ENCODE measurements around the gene DYRK2.
"Not testable (repeated sequence)": the region's sequence is repeated elsewhere in the genome, so short reads cannot be mapped to it uniquely, and the experiment has no call there.

Gene DYRK2

DNA sequence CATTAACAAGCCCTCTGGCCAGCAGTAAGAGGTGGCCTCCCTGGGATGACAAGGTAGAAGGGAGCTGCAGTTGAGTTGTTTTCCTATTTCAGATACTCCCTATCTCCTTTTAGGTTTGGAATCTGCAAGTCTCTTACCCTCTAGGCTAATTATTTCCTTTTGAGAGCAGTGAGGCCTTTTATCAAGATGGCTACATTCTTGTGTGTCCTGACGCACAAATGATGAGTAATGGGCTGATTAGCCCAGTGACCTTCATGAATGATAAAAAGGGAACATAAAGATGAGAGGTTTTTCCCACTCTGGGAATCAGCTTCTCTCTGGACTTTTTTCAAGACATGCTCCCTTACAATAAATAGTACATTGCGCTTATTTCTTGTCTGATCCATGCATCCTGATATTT is 22.9 kb downstream of the DYRK2 start:
- no peak for DNase-seq (ENCODE audit: low spot score)

DNA sequence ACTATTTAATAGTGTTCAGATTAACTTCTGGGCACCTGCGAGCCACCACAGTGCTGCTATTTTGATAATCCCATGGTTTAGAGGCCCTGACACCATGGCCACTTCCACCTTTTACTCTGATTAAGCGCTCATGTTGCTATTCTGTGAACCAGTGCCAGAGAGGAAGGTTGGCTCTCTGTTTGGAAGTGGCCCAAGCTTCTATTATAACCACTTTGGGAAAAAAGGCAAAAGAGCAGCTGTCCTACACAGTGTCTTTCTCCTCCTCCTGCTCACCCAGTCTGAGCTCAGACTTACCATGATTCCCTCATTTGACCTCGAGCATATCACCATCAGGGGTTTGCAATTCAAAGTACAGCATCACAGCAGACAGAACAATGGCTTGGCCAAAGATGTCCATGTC is 23.3 kb downstream of the DYRK2 start:
- DNase-seq (ENCODE audit: low spot score): no peak

DNA sequence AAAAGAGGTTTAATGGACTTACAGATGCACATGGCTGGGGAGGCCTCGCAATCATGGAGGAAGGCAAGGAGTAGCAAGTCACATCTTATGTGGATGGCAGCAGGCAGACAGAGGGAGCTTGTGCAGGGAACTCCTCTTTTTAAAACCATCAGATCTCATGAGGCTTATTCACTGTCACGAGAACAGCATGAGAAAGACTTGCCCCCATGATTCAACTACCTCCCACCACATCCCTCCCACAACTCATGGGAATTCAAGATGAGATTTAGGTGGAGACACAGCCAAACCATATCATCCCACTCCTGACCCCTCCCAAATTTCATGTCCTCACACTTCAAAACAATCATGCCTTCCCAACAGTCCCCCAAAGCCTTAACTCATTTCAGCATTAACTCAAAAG is 24.0 kb downstream of the DYRK2 start:
- DNase-seq (ENCODE audit: low spot score): not testable (repeated sequence)

DNA sequence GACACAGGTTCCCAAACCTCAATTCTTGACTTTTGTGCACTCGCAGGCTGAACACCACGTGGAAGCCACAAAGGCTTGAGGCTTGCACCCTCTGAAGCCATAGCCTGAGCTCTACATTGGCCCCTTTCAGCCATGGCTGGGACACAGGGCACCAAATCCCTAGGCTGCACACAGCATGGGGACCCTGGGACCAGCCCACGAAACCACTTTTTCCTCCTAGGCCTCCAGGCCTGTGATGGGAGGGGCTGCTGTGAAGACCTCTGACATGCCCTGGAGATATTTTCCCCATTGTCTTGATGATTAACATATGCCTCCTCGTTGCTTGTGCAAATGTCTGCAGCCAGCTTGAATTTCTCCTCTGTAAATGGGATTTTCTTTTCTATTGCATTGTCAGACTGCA is 25.0 kb downstream of the DYRK2 start:
- not testable (repeated sequence) for DNase-seq (ENCODE audit: low spot score)

DNA sequence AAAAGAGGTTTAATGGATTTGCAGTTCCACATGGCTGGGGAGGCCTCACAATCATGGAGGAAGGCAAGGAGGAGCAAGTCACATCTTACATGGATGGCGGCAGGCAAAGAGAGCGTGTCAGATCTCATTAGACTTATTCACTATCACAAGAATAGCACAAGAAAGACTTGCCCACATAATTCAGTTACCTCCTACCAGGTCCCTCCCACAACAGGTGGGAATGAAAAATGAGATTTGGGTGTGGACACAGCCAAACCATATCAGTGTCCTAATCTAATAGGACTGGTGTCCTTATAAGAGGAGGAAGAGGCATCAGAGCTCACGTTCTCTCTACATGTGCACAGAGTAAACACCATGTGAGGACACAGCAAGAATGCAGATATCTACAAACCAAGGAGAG is 25.9 kb downstream of the DYRK2 start:
- no peak for DNase-seq (ENCODE audit: low spot score)

DNA sequence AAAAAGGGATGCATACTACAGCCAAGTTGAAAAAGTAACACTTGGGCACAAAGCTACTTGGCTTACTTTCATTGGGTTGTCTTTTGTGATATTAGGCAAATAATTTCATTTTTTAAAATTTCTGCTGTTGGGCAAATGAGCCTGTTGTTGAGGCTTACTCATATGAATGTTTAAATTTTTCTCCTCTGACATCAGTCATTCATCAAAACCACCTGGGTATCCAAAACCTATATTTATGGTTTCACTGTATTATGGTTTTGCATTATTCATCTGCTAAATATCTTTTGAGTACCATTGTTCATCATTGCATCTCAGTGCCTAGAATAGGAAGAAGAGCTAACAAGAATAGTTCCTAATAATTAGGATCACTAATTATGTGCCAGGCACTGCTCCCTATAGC is 28.1 kb downstream of the DYRK2 start:
- DNase-seq (ENCODE audit: low spot score): no peak

DNA sequence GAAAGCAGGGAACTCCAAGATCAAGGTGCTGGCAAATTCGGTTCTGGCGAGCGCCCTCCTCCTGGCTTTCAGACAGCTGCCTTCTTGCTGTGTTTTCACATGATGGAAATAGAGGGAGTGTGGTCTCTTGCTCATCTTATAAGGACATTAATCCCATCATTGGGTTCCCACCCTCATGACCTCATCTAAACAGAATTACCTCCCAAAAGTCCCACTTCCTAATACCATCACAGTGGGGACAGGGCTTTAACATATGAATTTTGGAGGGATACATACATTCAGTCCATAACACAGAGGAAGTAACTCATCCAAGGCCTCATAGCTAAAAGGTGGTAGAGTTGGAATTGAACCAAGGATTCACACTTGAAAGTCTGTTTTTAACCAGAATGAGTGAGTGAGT is 28.6 kb downstream of the DYRK2 start:
- DNase-seq (ENCODE audit: low spot score): no peak

DNA sequence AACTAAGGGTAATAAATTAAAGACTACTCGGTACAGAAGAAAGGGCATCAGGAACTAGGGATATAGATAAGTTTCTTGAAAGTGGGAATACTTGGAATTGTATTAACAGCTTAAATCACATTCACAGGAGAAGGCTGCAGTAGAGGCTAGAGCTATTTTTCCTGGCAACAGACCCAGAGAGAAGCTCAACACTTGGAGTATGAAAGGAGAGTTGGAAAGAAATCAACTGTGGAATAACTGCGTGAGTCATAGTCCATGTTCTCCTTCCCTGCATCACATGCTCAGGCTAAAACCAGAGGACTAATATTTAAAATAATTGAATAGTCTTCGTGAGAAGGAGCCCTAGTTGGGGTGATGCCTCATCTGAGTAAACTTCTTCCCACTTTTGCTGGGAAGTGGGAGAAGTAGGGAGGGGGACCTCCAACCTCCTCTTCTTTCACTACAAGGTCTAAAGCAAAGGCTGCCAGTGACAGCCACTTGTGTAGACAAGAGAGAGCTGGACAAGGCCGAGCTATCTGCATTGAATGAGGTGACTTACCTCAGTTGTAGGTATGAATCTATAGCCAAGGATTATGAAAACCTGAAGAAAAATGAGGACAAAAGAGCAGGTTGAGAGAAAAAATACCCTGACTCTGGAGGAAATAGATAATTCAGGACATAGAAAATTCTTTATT is 32.7 kb downstream of the DYRK2 start:
- peak; percentile 34 for DNase-seq (ENCODE audit: low spot score)

DNA sequence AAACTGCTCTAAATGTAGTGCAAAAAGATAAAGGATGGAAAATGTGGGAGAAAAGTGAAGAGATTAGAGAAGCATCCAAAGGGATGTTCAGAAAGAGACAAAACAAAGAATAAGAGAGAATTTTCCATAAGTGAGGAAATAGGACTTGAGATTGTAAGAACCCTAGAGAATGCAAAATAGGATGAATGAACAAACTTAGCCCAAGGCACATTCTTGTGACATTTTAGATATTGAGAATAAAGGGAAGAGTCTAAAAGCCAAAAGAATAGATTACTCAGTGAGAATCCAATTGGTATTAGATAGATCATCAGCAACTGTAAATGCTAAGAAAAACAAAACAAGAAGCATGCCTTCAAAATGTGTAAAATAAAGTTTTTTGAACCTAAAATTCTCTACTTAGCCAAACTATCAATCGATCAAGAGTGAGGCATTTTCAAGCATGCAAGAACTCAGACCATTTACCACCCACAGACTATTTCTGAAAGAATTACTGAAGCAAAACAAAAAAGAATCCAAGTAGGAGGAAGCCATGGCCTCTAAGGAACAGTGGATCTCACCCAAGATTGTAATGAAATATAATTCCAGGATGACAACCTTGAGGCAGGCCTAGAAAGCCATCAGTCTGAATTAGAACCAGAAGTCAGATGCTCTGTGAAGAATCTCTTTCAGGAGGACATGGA is 33.5 kb downstream of the DYRK2 start:
- no peak for DNase-seq (ENCODE audit: low spot score)

DNA sequence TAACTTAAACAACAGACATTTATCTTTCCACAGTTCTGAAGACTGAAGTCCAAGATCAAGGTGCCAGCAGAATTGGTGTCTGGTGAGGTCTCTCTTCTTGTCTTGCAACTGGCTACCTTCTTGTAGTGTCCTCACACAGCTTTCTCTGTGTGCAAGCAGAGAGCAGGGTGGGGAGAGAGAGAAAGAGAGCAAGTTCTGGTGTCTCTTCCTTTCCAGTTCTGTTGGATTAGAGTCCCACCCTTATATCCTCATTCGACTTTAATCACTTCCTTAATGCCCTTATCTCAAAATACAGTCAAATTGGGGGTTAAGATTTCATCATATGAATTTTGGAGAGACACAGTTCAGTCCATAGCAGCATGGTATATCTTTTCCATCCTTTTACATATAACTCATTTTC is 40.8 kb downstream of the DYRK2 start:
- no peak for DNase-seq (ENCODE audit: low spot score)

DNA sequence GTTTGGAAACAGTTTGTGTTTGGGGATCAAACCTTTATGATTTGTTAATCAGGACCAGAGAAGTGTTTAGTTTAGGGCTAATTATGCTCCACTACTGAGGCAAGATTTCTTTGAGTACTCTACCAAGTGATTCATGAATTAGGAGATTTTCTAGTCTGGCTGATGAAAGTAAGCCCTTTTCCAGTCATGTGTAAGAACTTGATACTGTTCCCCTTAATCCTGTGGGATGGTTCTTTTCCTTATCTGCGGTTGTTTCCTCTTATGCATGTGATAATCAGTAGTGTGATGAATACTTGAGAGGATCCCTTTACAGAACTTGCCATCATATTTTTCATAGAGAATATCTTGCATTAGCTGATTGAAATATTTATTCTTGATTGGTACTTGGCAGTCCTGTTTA is 42.1 kb downstream of the DYRK2 start:
- DNase-seq (ENCODE audit: low spot score): no peak

DNA sequence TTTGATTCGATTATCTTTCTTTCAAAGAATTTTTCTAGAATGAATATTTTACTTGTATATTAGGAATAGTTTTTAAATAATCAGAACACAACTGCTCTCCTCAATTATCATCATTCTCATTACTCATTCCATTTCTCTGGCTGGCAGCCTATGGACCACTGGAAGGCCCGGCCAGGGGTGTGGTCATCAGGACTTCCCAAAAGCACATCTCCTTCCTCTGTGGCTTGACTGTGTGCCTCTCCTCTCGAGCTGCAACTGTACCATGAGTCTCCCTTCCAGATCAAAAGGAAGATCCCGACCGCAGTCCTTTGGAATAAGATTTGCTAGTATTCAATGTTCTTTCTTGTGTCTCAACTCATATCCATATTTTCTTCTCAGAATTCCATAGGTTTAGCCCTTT is 42.7 kb downstream of the DYRK2 start:
- no peak for DNase-seq (ENCODE audit: low spot score)

DNA sequence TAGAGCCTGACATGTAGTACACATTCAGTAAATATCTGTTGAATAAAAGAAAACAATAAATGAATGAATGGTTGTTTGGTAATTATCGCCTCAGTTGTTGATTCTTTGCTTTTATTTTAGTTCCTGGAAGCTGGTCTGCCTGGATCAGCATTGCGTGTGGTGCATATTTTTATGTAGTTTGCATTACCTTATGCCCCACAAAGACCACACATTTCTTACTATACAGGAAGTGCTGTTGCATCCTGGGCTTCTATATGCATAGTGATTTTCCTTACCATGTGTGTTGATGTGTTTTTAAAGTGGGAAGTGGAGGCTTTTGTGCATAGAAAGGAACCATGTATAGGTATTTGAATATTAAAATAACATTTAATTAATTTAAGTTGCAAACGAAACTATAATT is 43.6 kb downstream of the DYRK2 start:
- no peak for DNase-seq (ENCODE audit: low spot score)

DNA sequence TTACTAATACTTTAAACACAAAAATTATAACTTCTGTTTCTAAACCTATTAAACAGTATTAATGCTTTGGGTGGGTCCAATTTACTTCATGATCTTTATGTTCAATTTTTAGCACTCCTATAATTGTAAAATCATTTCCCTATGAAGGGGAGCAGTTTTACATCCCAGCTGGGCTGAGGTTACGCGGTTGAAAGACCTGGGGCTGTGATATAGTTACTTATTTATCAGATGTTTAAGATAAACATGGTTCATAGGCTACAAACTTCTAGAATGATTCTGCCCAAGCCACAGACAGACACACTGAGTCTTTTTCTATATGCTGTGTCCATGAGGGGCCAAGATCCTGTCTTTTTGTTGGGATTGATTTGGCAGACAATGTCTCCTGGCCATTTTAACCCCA is 44.4 kb downstream of the DYRK2 start:
- DNase-seq (ENCODE audit: low spot score): no peak

DNA sequence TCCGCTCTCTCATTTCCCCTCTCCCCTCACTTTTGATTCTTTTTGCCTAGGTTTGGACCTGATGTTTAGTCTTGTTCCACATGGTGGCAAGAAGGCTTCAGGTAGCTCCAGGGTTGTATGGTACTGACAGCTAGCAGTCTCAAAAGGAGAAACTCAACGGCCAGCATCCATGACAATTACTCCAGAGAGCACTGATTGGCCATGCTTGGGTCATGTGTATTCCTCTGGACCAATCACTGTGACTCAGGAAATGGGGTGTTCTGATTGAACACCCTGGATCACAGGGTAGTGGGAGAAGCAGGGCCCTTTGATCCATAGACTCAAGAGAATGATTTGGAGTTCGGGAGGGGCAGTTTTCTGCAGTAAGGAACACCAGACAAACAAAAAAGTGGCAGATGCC is 45.3 kb downstream of the DYRK2 start:
- no peak for DNase-seq (ENCODE audit: low spot score)

DNA sequence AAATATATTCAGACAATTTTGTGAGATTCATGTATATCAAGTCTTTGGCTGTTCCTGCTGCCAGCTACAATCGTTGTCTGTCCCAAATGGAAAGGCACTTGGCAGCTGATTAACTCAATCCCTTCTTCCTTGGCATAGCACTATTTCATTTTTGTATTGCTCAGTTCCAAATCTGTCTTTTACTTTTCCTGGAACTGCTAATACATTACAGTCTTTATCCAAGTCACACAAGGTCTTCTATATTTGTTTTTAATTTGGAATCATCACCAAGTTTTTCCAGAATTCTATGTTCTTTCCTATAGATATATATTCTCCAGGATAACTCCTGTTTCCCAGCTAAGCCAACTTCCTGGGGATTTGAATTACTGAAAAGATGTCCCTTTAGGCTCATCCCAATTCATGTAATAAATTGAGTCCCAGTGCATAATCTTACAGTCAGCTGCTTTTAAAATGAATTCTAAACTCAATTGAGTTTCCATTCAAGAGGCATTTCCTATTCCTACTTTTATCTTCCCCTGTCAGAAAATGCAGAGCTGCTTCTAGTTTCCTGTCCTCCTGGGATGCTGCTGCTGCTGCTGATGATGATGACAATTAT is 45.9 kb downstream of the DYRK2 start:
- no peak for DNase-seq (ENCODE audit: low spot score)

DNA sequence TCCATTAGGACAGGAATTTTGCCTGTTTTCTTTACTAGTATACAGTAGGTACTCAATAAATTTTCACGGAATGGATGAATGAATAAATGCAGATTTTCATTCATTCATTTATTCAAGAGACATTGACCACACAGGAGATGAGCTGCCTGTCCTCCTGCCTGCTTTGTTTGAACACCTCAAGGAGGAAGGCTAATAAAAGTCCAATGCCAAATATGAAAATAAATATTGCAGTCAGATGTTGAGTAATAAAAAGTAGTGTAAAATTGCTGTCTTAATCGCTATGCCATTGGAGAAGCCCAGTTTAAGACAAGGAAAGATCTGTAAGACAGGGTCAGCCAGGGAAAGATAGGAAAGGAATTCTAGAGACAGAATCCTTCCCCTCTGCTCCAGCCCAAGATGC is 47.4 kb downstream of the DYRK2 start:
- DNase-seq (ENCODE audit: low spot score): no peak

DNA sequence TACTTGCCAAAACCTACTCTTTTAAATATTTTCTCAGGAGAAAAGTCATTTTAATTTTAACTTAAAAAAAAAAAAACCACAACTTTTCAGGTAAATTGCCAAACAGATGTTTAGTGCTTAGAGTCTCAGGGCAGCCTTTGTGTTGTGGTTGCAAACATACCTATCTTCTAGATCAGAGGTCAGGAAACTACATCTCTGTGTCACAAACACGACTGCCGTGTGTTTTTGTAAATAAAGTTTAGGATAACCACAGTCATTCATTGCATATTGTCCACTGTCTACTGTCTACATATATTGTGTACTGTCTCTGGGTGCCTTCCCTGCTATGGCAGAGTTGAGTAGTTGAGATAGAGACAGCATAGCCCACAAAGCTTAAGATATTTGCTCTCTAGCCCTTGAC is 48.9 kb downstream of the DYRK2 start:
- no peak for DNase-seq (ENCODE audit: low spot score)

DNA sequence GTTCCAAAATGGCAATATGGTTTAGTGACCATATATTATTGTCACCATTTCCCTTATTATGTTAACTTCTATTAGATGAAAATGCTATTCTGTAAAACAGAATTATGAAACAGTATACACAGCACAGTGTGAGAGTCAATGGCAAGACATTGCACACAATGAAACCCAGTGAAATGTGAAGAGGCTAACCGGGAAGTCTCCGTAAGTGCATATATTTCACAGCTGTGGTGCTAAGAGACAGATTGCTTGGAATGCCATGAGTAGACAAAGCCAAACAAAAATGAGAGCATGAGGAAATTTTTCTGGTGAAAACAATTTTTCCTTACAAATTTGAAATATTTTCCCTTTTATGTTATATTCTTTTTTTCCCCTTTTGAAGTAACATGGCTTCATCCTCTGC is 49.4 kb downstream of the DYRK2 start:
- no peak for DNase-seq (ENCODE audit: low spot score)

DNA sequence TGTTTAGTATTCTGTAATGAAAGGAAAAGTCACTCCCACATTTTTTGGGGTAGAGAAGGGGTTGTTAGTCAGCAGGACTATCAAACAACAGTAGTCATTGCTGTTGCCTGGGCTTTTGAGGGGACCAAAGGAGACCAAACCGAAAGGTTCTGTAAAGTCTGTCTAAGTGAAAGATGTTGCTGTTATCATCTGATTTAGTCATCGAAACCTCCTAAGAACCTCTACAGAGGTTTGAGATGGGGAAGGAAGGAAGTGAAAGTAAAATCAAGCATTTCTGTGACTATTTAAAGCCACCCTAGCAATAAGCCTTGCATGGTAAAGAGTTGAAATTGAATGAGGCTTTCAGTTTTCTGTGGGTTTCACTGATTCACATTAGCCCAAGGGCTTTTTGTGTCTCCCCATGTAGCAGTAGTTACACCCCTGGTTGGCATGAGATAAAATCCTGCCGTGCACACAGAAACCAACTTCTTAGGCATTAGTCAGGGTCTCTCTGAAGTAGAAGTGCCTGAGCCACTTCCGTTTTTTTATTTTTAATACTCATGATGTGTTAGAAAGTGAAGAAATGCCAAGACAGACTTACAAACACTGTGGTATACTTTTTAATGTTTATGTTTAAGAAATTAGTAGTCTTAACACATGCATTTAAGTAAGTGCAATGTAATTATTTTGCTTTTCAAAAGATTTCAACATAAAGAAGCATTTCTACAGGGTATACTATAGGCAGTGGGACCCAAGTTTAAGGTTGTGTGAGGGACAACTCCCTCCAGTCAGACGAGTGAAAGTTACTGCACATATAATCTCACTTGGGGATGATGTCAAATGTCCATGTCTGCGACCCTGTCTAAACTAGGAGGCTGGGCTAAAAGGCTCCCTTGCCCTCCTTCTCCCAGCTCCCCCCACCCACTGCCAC is 50.4 kb downstream of the DYRK2 start:
- peak; percentile 68 for DNase-seq (ENCODE audit: low spot score)

DNA sequence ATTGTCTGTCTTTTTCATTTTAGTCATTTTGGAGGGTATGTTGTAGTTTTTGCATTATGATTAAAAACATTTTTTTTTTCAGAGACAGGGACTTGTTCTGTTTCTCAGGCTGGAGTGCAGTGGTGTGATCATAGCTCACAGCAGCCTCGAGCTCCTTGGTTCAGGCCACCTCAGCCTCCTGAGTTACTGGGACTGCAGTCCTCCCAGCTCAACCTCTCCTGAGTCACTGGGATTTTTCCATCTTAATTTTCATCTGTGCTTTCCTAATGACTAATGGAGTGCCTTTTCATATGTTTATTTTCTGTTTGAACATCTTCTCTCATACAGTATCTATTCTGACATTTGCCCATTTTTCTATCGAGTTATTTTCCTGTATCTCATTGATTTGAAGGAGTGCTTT is 52.6 kb downstream of the DYRK2 start:
- no peak for DNase-seq (ENCODE audit: low spot score)

DNA sequence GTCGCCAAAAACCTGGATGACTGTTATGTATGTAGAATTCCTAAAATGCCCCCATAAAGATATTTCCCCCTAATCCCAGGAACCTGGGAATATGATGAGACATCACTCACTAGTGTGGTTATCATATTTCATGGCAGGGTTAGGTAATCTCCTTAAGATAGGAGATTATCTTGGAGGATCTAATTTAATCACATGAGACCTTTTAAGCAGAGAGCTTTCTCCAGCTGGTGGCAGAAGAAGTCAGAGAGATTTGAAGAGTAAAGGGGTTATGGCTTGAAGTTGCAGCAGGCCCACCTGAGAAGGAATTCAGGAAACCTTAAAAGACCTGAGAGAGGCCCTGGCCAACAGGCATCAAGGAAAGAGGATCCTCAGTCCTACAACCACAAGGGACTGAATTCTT is 53.6 kb downstream of the DYRK2 start:
- DNase-seq (ENCODE audit: low spot score): no peak

DNA sequence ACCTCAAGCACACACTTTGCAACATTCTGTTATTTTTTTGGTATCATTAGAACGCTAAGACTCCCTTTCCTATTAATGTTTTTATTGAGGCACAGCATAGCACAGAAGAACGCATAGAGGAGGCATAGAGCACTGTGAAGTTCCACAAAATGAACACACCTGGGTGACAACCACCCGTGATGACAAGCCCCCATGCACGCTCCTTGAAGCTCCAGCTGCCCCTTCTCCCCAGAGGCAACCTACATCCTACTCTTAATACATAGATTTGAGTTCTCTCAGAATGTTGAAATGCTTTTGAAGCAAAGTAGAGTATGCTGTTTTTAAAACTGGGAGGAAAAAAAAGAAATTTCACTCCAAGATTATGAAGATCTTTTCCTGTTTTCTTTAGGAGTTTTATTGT is 55.5 kb downstream of the DYRK2 start:
- DNase-seq (ENCODE audit: low spot score): no peak
